ENCODE data around the gene UGT2B15.
"Not testable (repeated sequence)": the region's sequence is repeated elsewhere in the genome, so short reads cannot be mapped to it uniquely, and the experiment has no call there.

- not testable (repeated sequence) for TF ChIP-seq CTCF, POLR2A (IDR thresholded peaks at IDR 0.05)
Observed at GRCh38 chr4:68662836-68663574, 7.4 kb downstream of the UGT2B15 start.

Measured in body of pancreas (tissue), 4 donors.